Measurements from ENCODE around the gene NEB. TPM values are rescaled to one million over a fixed set of nuclear protein-coding genes. Genes with fewer than 3 reads are reported as not detected.

NEB gene
- total RNA-seq, 3 donors from 2014 or later: 2.0 to 2.8 (median 2.6) TPM

GRCh38 chr2:151771599-151772358 is 37.5 kb upstream of the NEB start:
- no peaks in the 10 kb centered on the region for H3K4me1 ChIP-seq
- H3K27ac ChIP-seq: no peak overlapping the region
- H3K9me3 ChIP-seq: no peaks in the 10 kb centered on the region
- intact Hi-C loops (cut with DNase I; ENCODE audit: low total_unique reads): no loop called here
- no peak for DNase-seq (ENCODE audit: low spot score in 2 of 2)
- no peak overlapping the region for H3K4me3 ChIP-seq
- TF ChIP-seq POLR2AphosphoS5 (IDR thresholded peaks at IDR 0.05) (no peak), POLR2A (IDR thresholded peaks at IDR 0.05) (no peak)
- TF ChIP-seq, protein P1, sequence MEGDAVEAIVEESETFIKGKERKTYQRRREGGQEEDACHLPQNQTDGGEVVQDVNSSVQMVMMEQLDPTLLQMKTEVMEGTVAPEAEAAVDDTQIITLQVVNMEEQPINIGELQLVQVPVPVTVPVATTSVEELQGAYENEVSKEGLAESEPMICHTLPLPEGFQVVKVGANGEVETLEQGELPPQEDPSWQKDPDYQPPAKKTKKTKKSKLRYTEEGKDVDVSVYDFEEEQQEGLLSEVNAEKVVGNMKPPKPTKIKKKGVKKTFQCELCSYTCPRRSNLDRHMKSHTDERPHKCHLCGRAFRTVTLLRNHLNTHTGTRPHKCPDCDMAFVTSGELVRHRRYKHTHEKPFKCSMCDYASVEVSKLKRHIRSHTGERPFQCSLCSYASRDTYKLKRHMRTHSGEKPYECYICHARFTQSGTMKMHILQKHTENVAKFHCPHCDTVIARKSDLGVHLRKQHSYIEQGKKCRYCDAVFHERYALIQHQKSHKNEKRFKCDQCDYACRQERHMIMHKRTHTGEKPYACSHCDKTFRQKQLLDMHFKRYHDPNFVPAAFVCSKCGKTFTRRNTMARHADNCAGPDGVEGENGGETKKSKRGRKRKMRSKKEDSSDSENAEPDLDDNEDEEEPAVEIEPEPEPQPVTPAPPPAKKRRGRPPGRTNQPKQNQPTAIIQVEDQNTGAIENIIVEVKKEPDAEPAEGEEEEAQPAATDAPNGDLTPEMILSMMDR (IDR thresholded peaks at IDR 0.05): no peak
- H3K27me3 ChIP-seq: no peaks in the 10 kb centered on the region
- no peaks in the 10 kb centered on the region for H3K36me3 ChIP-seq

DNA sequence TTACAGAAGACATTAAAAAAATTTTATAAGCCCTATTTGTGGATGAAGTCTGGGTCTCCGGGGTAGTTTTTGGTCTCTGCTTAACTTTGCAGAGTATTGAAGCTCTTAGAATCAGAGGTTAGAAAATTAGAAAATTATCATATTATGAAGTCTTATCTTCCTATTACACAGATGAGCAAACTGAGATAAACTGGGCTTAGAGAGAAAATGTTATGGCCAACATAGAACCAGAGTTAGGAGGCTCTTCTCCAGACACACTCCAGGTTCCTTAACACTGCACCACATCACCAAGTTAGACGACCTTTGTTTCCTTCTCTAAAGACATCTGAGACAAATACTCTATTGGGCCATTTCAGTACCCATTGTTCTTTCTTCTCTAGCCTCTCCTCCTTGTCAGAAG is 36.7 kb upstream of the NEB start:
- Histone ChIP-seq H3K4me3 (no peak overlapping the region), H3K27ac (no peak overlapping the region), H3K9me3 (no peaks in the 10 kb centered on the region), H3K36me3 (no peaks in the 10 kb centered on the region), H3K27me3 (no peaks in the 10 kb centered on the region), H3K4me1 (no peaks in the 10 kb centered on the region)
- no peak for DNase-seq (ENCODE audit: low spot score in 2 of 2)
- intact Hi-C loops (cut with DNase I; ENCODE audit: low total_unique reads): no loop called here
- TF ChIP-seq POLR2A (IDR thresholded peaks at IDR 0.05) (no peak), POLR2AphosphoS5 (IDR thresholded peaks at IDR 0.05) (no peak)
- TF ChIP-seq, protein P1 (IDR thresholded peaks at IDR 0.05): no peak

DNA sequence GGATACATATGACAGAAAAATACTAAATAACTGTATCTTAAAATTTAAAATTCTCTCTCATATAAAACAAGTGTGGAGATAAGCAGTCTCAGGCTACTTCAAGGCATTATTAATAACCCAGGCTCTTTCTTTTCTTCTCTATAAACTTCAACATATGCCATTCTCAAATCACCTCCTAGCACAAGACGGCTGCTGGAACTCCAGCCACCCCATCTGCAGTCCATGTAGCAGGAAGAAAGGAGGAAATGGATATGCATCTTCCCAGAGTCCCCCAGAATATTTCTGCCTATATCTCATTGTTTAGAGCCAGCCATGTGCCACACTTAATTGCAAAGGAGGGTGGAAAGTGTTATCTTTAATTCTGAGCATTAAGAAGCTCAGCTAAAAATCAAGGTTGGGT is 35.3 kb upstream of the NEB start:
- Histone ChIP-seq H3K4me3 (no peak overlapping the region), H3K27ac (no peak overlapping the region), H3K9me3 (no peaks in the 10 kb centered on the region), H3K27me3 (no peaks in the 10 kb centered on the region), H3K36me3 (no peaks in the 10 kb centered on the region), H3K4me1 (no peaks in the 10 kb centered on the region)
- intact Hi-C loops (cut with DNase I; ENCODE audit: low total_unique reads): no loop called here
- TF ChIP-seq POLR2A (IDR thresholded peaks at IDR 0.05) (no peak), POLR2AphosphoS5 (IDR thresholded peaks at IDR 0.05) (no peak)
- TF ChIP-seq, protein P1 (IDR thresholded peaks at IDR 0.05): no peak
- DNase-seq (ENCODE audit: low spot score in 2 of 2): no peak

GRCh38 chr2:151767536-151767935 is 33.3 kb upstream of the NEB start:
- Histone ChIP-seq H3K4me3 (no peak overlapping the region), H3K27me3 (no peaks in the 10 kb centered on the region), H3K27ac (no peak overlapping the region), H3K4me1 (no peaks in the 10 kb centered on the region), H3K9me3 (no peaks in the 10 kb centered on the region), H3K36me3 (no peaks in the 10 kb centered on the region)
- intact Hi-C loops (cut with DNase I; ENCODE audit: low total_unique reads): no loop called here
- TF ChIP-seq, protein P1 (IDR thresholded peaks at IDR 0.05): no peak
- TF ChIP-seq POLR2AphosphoS5 (IDR thresholded peaks at IDR 0.05) (no peak), POLR2A (IDR thresholded peaks at IDR 0.05) (no peak)
- DNase-seq (ENCODE audit: low spot score in 2 of 2): no peak

DNA sequence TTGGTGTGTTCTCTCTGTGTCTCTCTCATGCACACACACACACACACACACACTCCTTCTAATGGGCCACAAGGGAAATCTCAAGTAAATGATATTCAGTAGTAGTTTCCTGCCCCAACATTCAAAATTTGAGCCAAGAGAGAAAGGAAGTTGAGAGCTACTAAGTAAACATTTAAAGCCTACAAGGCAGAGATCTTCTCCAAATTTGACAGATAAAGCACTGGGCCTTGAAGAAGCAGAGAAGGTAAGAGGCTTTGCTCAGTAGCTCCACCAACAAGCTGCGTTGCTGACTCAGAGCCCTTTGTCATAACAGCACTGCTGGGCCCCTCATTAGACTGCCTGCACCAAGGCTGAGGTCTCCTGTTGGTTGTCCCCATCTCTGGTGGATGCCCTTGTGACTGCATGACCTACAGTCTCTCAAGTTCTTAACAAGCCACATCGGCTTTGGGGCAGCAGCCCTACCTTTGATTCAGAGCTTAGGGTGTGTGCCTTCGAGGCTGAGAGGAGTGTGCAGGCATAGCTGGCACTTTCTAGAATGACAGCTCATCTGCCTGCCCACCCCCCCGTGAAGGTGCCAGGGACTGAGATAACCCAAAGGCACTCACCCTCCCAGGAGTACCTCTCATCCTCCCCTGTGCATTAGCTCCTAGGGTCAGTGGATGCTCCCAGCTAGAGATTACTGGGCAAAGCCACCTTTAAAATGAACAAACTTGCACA is 32.3 kb upstream of the NEB start:
- Histone ChIP-seq H3K9me3 (no peaks in the 10 kb centered on the region), H3K36me3 (no peaks in the 10 kb centered on the region), H3K27me3 (no peaks in the 10 kb centered on the region), H3K4me1 (no peaks in the 10 kb centered on the region), H3K4me3 (no peak overlapping the region), H3K27ac (no peak overlapping the region)
- TF ChIP-seq POLR2AphosphoS5 (IDR thresholded peaks at IDR 0.05): no peak
- TF ChIP-seq, protein P1 (IDR thresholded peaks at IDR 0.05): no peak
- no peak for TF ChIP-seq POLR2A (IDR thresholded peaks at IDR 0.05)
- no peak for DNase-seq (ENCODE audit: low spot score in 2 of 2)
- intact Hi-C loops (cut with DNase I; ENCODE audit: low total_unique reads): no loop called here
